ENCODE data around the gene MAFB. TPM values are rescaled to one million over a fixed set of nuclear protein-coding genes. Genes with fewer than 3 reads are reported as not detected.

MAFB gene
- total RNA-seq, 2 experiments from 2014 or later = not detected

DNA sequence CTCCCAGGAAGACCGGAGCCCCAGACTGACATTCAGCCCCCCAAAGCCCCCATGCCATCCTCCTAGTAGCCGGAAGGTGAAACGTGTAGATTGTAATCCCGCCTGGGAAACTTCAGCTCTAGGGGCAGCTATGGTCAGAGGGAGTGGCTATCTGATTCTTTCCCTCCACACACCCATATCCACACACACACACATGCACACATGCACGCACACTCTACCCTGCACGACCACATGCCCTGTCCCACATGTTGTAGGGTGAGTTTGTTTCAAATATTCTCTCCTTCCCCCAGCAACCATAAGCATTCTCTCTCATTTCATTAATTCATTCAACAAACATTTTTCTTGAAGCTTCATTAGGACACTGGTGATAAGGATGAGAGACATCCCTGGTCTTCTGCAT lies 42.2 kb downstream of the MAFB start:
- BruUV-seq (replicated peaks) = no TSS peak
- TF ChIP-seq EZH2phosphoT487 (IDR thresholded peaks at IDR 0.05; ENCODE audit: borderline replicate concordance, low read depth, low read length) = no peak
- TF ChIP-seq, protein P1, sequence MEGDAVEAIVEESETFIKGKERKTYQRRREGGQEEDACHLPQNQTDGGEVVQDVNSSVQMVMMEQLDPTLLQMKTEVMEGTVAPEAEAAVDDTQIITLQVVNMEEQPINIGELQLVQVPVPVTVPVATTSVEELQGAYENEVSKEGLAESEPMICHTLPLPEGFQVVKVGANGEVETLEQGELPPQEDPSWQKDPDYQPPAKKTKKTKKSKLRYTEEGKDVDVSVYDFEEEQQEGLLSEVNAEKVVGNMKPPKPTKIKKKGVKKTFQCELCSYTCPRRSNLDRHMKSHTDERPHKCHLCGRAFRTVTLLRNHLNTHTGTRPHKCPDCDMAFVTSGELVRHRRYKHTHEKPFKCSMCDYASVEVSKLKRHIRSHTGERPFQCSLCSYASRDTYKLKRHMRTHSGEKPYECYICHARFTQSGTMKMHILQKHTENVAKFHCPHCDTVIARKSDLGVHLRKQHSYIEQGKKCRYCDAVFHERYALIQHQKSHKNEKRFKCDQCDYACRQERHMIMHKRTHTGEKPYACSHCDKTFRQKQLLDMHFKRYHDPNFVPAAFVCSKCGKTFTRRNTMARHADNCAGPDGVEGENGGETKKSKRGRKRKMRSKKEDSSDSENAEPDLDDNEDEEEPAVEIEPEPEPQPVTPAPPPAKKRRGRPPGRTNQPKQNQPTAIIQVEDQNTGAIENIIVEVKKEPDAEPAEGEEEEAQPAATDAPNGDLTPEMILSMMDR (conservative IDR thresholded peaks at IDR 0.05; ENCODE audit: low read length) = no peak

DNA sequence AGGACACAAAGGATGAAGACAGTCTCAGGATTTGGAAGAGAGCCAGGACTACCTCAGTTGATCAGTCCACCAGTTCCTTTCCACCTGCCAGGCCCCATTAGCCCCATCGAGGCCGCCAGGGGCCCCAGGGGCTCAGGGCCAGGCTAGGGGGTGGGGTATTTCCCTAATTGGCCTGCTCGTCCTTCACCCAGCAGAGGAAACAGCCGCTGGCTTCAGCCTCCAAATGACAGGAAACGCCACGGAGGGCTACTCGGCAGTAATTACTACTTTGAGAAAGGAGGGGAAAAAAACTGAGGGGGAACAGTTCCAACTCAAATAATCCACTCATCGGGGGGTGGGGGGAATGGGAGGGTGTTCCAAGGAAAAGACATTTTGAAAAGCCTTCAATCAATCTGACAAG lies 42.7 kb downstream of the MAFB start:
- H3K27ac ChIP-seq (ENCODE audit: low read depth, low read length, poor library complexity, severe bottlenecking) = no peak overlapping the region
- H4K20me1 ChIP-seq (ENCODE audit: insufficient read depth, low read length) = no peaks in the 10 kb centered on the region
- H3K4me1 ChIP-seq (ENCODE audit: insufficient read depth, low read length, poor library complexity, severe bottlenecking) = no peaks in the 10 kb centered on the region
- CTCF ChIA-PET (ENCODE audit: unreplicated experiment) = no interaction called here
- no peak overlapping the region for H3K4me3 ChIP-seq (ENCODE audit: low read depth, low read length, poor library complexity, severe bottlenecking)
- H3K79me2 ChIP-seq (ENCODE audit: insufficient read depth, low read depth, low read length) = no peaks in the 10 kb centered on the region
- BruUV-seq (replicated peaks) = no TSS peak
- POLR2A ChIA-PET = interaction anchor here (1.5 kb wide), 1 partner anchor 10 kb away, joined by 4 read pairs; no protein-coding TSS in a partner anchor
- no peaks in the 10 kb centered on the region for H3K36me3 ChIP-seq (ENCODE audit: insufficient read depth, low read length)
- H3K9me2 ChIP-seq (ENCODE audit: insufficient read depth, low read length) = no peaks in the 10 kb centered on the region
- H2AFZ ChIP-seq (ENCODE audit: low read length) = no peak overlapping the region
- no peaks in the 10 kb centered on the region for H3K9me3 ChIP-seq (ENCODE audit: low read length)
- TF ChIP-seq, protein P1 (conservative IDR thresholded peaks at IDR 0.05; ENCODE audit: low read length) = no peak
- no peak for TF ChIP-seq EZH2phosphoT487 (IDR thresholded peaks at IDR 0.05; ENCODE audit: borderline replicate concordance, low read depth, low read length)
- no peak for DNase-seq (ENCODE audit: low spot score)
- intact Hi-C loops (cut with micrococcal nuclease; ENCODE audit: unreplicated experiment) = no loop called here
- no peak overlapping the region for H3K4me2 ChIP-seq (ENCODE audit: low read length)

More for the DNA sequence above, 42.2 kb downstream of the MAFB start:
- CTCF ChIA-PET (ENCODE audit: unreplicated experiment) = no interaction called here
- Histone ChIP-seq H2AFZ (ENCODE audit: low read length) (no peak overlapping the region), H3K36me3 (ENCODE audit: insufficient read depth, low read length) (no peaks in the 10 kb centered on the region), H3K9me3 (ENCODE audit: low read length) (no peaks in the 10 kb centered on the region), H3K27ac (ENCODE audit: low read depth, low read length, poor library complexity, severe bottlenecking) (no peak overlapping the region), H4K20me1 (ENCODE audit: insufficient read depth, low read length) (no peaks in the 10 kb centered on the region), H3K4me1 (ENCODE audit: insufficient read depth, low read length, poor library complexity, severe bottlenecking) (no peaks in the 10 kb centered on the region), H3K4me3 (ENCODE audit: low read depth, low read length, poor library complexity, severe bottlenecking) (no peak overlapping the region), H3K4me2 (ENCODE audit: low read length) (no peak overlapping the region), H3K79me2 (ENCODE audit: insufficient read depth, low read depth, low read length) (no peaks in the 10 kb centered on the region), H3K9me2 (ENCODE audit: insufficient read depth, low read length) (no peaks in the 10 kb centered on the region)
- no peak for DNase-seq (ENCODE audit: low spot score)
- POLR2A ChIA-PET = interaction anchor here (1.5 kb wide), 1 partner anchor 10 kb away, joined by 4 read pairs; no protein-coding TSS in a partner anchor
- intact Hi-C loops (cut with micrococcal nuclease; ENCODE audit: unreplicated experiment) = no loop called here

DNA sequence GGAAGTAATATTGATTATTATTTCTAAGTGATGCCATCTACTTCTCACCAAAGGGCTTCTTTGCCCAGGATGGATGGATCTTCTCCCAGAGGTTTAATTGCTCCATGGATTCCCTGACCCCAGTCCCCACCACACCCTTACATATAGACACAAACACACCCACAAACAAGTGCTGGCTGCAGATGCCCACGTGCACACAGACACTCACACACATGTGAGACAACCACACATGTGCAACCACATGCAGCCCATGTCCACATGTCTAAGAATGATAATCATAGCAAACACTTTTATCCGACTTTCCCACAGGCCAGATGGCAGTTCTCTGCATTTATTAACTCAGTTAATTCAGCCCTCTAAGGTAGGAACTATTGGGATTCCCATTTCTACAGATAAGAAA lies 44.2 kb downstream of the MAFB start:
- BruUV-seq (replicated peaks) = no TSS peak
- H2AFZ ChIP-seq (ENCODE audit: low read length) = no peak overlapping the region
- no peak overlapping the region for H3K4me2 ChIP-seq (ENCODE audit: low read length)
- ChIA-PET CTCF (ENCODE audit: unreplicated experiment) (no interaction called here), POLR2A (no interaction called here)
- no peaks in the 10 kb centered on the region for H3K4me1 ChIP-seq (ENCODE audit: insufficient read depth, low read length, poor library complexity, severe bottlenecking)
- intact Hi-C loops (cut with micrococcal nuclease; ENCODE audit: unreplicated experiment) = no loop called here
- no peak overlapping the region for H3K4me3 ChIP-seq (ENCODE audit: low read depth, low read length, poor library complexity, severe bottlenecking)
- H3K9me2 ChIP-seq (ENCODE audit: insufficient read depth, low read length) = no peaks in the 10 kb centered on the region
- DNase-seq (ENCODE audit: low spot score) = no peak
- H3K79me2 ChIP-seq (ENCODE audit: insufficient read depth, low read depth, low read length) = no peaks in the 10 kb centered on the region
- TF ChIP-seq, protein P1 (conservative IDR thresholded peaks at IDR 0.05; ENCODE audit: low read length) = no peak
- TF ChIP-seq EZH2phosphoT487 (IDR thresholded peaks at IDR 0.05; ENCODE audit: borderline replicate concordance, low read depth, low read length) = no peak
- H3K36me3 ChIP-seq (ENCODE audit: insufficient read depth, low read length) = no peaks in the 10 kb centered on the region
- H3K9me3 ChIP-seq (ENCODE audit: low read length) = no peaks in the 10 kb centered on the region
- no peaks in the 10 kb centered on the region for H4K20me1 ChIP-seq (ENCODE audit: insufficient read depth, low read length)
- no peak overlapping the region for H3K27ac ChIP-seq (ENCODE audit: low read depth, low read length, poor library complexity, severe bottlenecking)
